Osteocyte (in vitro differentiated cells): ENCODE measurements around the gene NPR3. TPM values are rescaled to one million over a fixed set of nuclear protein-coding genes. Genes with fewer than 3 reads are reported as not detected.

Experiments
- DNase-seq: peaks from one replicate; pipeline ENCODE4 v3.0.0; 2021; ENCODE audit warnings: mixed read lengths; ENCODE audit not compliant: unreplicated experiment; ENCODE audit errors: extremely low spot score
- H3K27ac Mint-ChIP-seq: one replicate; pipeline ENCODE4 v1.8.0; 2021; ENCODE audit warnings: mild to moderate bottlenecking, mixed read lengths; ENCODE audit not compliant: unreplicated experiment
- H3K27me3 Mint-ChIP-seq: one replicate; pipeline ENCODE4 v1.8.0; 2021; ENCODE audit warnings: mixed read lengths; ENCODE audit not compliant: unreplicated experiment
- H3K36me3 Mint-ChIP-seq: one replicate; pipeline ENCODE4 v1.8.0; 2021; ENCODE audit warnings: mixed read lengths; ENCODE audit not compliant: unreplicated experiment
- H3K4me1 Mint-ChIP-seq: one replicate; pipeline ENCODE4 v1.8.0; 2021; ENCODE audit warnings: mixed read lengths; ENCODE audit not compliant: unreplicated experiment
- H3K4me3 Mint-ChIP-seq: one replicate; pipeline ENCODE4 v1.8.0; 2021; ENCODE audit warnings: mild to moderate bottlenecking, moderate library complexity, mixed read lengths; ENCODE audit not compliant: unreplicated experiment
- H3K9me3 Mint-ChIP-seq: one replicate; pipeline ENCODE4 v1.8.0; 2021; ENCODE audit warnings: mixed read lengths; ENCODE audit not compliant: unreplicated experiment
- total RNA-seq: library from RNA; stranded (reverse); gene quantifications from 2 replicates; pipeline ENCODE4 v1.2.1, GENCODE V29; 2021
- TF ChIP-seq, protein P1 (sequence below): fragments of 200-600 bp; sonication (generic); IDR thresholded peaks from 2 replicates; pipeline ENCODE4 v1.5.0; 2021; ENCODE audit warnings: antibody characterized with exemption, mild to moderate bottlenecking, moderate library complexity

The NPR3 gene
- total RNA-seq, 1 donor from 2014 or later = 97.4 TPM

DNA sequence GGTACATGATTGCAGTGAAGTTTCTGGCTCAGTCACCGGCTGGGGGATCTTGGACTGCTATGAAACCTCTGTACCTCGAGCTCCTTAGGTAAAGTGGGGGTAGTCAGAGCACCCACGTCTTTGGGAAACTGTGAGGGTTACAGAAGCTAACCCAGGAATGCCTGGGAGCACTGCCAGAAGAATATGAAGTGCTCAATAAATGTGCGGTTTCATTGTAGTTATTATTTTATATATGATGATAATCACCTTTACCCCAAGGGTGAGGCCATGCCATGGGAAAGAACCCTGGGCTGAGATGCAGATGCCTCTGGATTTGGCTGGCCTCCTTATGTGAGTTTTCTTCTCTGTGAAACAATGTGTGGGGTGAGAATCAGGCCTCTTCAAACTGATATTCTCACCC lies 3.7 kb downstream of the NPR3 start:
- TF ChIP-seq, protein P1, sequence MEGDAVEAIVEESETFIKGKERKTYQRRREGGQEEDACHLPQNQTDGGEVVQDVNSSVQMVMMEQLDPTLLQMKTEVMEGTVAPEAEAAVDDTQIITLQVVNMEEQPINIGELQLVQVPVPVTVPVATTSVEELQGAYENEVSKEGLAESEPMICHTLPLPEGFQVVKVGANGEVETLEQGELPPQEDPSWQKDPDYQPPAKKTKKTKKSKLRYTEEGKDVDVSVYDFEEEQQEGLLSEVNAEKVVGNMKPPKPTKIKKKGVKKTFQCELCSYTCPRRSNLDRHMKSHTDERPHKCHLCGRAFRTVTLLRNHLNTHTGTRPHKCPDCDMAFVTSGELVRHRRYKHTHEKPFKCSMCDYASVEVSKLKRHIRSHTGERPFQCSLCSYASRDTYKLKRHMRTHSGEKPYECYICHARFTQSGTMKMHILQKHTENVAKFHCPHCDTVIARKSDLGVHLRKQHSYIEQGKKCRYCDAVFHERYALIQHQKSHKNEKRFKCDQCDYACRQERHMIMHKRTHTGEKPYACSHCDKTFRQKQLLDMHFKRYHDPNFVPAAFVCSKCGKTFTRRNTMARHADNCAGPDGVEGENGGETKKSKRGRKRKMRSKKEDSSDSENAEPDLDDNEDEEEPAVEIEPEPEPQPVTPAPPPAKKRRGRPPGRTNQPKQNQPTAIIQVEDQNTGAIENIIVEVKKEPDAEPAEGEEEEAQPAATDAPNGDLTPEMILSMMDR = no peak
- no peak for DNase-seq
- Mint-ChIP-seq H3K4me1 (peaks cover 37% of the 10 kb centered on the region), H3K4me3 (peak overlapping the region; percentile 83), H3K27ac (peak overlapping the region; percentile 94), H3K27me3 (no peaks in the 10 kb centered on the region), H3K9me3 (peaks cover 13% of the 10 kb centered on the region), H3K36me3 (peaks cover 31% of the 10 kb centered on the region)

DNA sequence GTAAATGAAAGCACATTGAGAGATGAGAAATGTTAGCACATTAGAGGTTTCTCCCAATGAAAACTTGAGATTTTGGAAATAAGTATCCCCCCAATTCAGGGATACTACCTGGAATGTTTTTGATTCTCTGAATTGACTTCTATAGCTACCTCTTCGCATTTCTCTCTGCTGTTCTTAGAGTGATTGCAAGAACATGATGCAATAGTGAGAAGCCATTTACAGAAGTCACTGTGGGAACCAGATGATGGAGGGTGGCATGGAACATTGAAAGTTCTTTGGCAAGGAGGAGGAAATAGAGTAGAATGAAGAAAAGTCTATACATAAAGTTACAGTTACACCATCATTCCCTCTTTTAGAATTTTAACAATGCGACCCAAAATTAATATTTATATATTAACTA lies 9.2 kb downstream of the NPR3 start:
- TF ChIP-seq, protein P1 = no peak
- Mint-ChIP-seq H3K27ac (no peak overlapping the region), H3K27me3 (no peaks in the 10 kb centered on the region), H3K4me3 (no peak overlapping the region), H3K4me1 (peaks cover 13% of the 10 kb centered on the region), H3K36me3 (peaks cover 60% of the 10 kb centered on the region), H3K9me3 (peaks cover 13% of the 10 kb centered on the region)
- DNase-seq = no peak

DNA sequence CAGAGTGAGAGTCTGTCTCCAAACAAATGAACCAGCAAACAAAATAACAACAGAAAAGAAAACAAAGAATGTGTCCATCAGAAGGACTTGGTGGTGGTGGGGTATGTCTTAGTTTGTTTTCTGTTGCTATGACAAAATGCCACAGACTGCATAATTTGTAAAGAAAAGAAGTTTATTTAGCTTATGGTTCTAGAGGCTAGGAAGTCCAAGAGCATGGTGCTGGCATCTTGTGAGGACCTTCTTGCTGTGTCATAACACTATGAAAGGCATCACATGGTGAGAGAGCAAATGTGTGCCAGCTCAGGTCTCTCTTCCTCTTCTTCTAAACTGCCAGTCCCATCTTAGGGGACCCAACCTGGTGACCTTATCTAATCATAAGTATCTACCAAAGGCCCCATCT lies 10.5 kb downstream of the NPR3 start:
- peaks cover 68% of the 10 kb centered on the region for H3K36me3 Mint-ChIP-seq
- H3K9me3 Mint-ChIP-seq = peaks cover 13% of the 10 kb centered on the region
- H3K4me3 Mint-ChIP-seq = no peak overlapping the region
- TF ChIP-seq, protein P1 = no peak
- H3K4me1 Mint-ChIP-seq = peaks cover 2% of the 10 kb centered on the region
- no peaks in the 10 kb centered on the region for H3K27me3 Mint-ChIP-seq
- no peak for DNase-seq
- no peak overlapping the region for H3K27ac Mint-ChIP-seq

DNA sequence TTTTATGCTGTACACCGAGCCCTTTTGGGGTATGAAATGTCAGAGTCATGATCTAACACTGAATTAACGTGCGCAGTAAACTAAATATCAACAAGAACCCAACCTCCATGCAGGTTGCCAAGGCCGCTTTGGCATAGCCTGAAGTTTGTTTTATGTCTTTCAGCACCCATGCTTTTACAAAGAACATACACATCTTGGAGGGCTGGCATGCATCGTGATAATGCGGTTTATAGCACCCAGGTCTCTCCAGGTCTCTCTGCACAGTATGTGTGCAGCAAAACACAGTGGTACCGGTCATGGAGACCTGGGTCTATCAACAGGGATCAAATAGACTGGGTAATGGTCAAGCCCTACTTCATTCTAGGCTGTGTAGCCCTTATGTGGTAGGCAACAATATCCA lies 11.8 kb downstream of the NPR3 start:
- Mint-ChIP-seq H3K4me1 (no peaks in the 10 kb centered on the region), H3K27me3 (no peaks in the 10 kb centered on the region), H3K9me3 (peaks cover 14% of the 10 kb centered on the region), H3K27ac (no peak overlapping the region), H3K36me3 (peaks cover 66% of the 10 kb centered on the region), H3K4me3 (no peak overlapping the region)
- DNase-seq = no peak
- TF ChIP-seq, protein P1 = no peak

DNA sequence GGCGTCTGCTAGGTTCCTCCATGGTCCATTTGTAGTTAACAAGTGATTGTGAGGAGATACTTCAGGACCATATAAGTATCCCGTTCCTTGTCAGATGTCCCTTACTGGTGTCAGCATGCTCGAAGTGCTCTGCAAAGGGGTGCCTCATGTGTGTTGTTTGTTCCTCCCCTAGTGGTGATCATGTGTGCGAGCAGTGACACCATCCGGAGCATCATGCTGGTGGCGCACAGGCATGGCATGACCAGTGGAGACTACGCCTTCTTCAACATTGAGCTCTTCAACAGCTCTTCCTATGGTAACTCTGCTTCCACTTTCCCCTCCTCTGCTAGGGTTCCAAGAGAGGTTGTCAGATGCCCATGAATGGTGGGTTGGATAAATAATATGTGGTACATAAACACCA lies 13.4 kb downstream of the NPR3 start:
- H3K9me3 Mint-ChIP-seq = peaks cover 9% of the 10 kb centered on the region
- H3K4me3 Mint-ChIP-seq = no peak overlapping the region
- H3K4me1 Mint-ChIP-seq = peaks cover under 1% of the 10 kb centered on the region
- H3K27me3 Mint-ChIP-seq = no peaks in the 10 kb centered on the region
- no peak for DNase-seq
- H3K27ac Mint-ChIP-seq = no peak overlapping the region
- peaks cover 51% of the 10 kb centered on the region for H3K36me3 Mint-ChIP-seq
- TF ChIP-seq, protein P1 = no peak
